T-helper 17 cell (primary cell): ENCODE results near the gene DNAH2. TPM values are rescaled to one million over a fixed set of nuclear protein-coding genes. Genes with fewer than 3 reads are reported as not detected.

Experiments
- ATAC-seq: fragments of 150-1000 bp; cut with Tn5 transposase; 2 replicates; pipeline ENCODE4 v1.10.0; 2021; ENCODE audit warnings: mild to moderate bottlenecking, moderate library complexity
- DNase-seq, 3 donors: peaks; one replicate each; pipeline versions ENCODE4 v3.0.0 to v3.0.0-alpha.2; 2020 to 2021
- H3K9me3 ChIP-seq: one replicate; pipeline ENCODE4 v1.7.0; 2013; ENCODE audit warnings: low read length, mild to moderate bottlenecking; ENCODE audit not compliant: control insufficient read depth, poor library complexity, severe bottlenecking
- H3K27ac Mint-ChIP-seq: one replicate; pipeline ENCODE4 v1.8.0; 2022; ENCODE audit warnings: mild to moderate bottlenecking, moderate library complexity, mixed read lengths
- H3K27me3 Mint-ChIP-seq: one replicate; pipeline ENCODE4 v1.8.0; 2022; ENCODE audit warnings: mixed read lengths
- H3K36me3 Mint-ChIP-seq: one replicate; pipeline ENCODE4 v1.8.0; 2022; ENCODE audit warnings: low read depth, mixed read lengths
- H3K4me1 Mint-ChIP-seq: one replicate; pipeline ENCODE4 v1.8.0; 2022; ENCODE audit warnings: mild to moderate bottlenecking, mixed read lengths
- H3K4me3 Mint-ChIP-seq: one replicate; pipeline ENCODE4 v1.8.0; 2022; ENCODE audit warnings: mild to moderate bottlenecking, moderate library complexity, mixed read lengths
- total RNA-seq, 4 donors: library from RNA in 2 of 4; stranded (reverse) in 2 of 4; gene quantifications; one replicate each; pipeline ENCODE4 v1.2.3 and lab custom pipeline; 2022 to 2026

Gene DNAH2
- total RNA-seq, 2 donors from 2014 or later = 0.31 TPM; not detected in 1

DNA sequence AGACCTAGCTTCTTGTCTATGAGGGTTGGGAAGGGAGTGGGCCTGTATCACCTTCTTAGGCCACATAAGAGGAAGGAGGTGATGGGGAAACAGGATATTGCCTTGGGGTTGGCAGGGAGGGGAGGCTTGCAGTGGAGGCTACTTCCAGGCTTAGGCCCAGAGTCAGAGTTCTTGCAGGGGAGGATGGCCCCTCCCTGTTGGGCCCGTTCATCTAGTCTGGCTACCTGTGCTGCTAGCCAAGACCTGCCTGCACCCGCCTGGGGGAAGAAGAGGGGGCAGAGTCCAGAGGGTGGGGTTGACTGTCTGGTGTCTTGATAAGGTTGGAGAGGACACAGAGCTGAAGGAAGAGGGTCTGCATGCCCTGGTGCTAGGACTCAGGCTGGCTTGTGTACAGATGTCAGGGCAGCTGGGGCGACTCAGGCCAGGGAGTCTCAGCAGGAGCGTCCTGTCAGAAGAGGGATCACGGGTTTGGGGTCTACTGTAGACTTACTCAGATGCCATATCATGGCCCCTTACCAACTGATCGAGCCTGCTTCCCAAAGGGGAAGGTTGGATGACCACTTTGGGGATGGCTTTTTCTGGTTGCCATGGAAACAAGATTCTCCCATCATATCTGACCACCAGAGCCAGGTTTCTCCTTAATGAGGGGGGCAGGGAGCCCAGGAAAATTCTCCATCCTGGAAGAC is 121.8 kb downstream of the DNAH2 start:
- H3K9me3 ChIP-seq = no peaks in the 10 kb centered on the region
- H3K4me3 Mint-ChIP-seq = peak overlapping the region; percentile 86
- DNase-seq (no peak), ATAC-seq (no peak)
- H3K27ac Mint-ChIP-seq = peak overlapping the region; percentile 100
- no peaks in the 10 kb centered on the region for H3K27me3 Mint-ChIP-seq
- H3K36me3 Mint-ChIP-seq = peaks cover 10% of the 10 kb centered on the region
- H3K4me1 Mint-ChIP-seq = peaks cover 83% of the 10 kb centered on the region

GRCh38 chr17:7839876-7840261 is 122.3 kb downstream of the DNAH2 start:
- DNase-seq (no peak), ATAC-seq (no peak)
- H3K27ac Mint-ChIP-seq = peak overlapping the region; percentile 100
- H3K4me3 Mint-ChIP-seq = peak overlapping the region; percentile 100
- peaks cover 82% of the 10 kb centered on the region for H3K4me1 Mint-ChIP-seq
- no peaks in the 10 kb centered on the region for H3K9me3 ChIP-seq
- H3K27me3 Mint-ChIP-seq = no peaks in the 10 kb centered on the region
- peaks cover 9% of the 10 kb centered on the region for H3K36me3 Mint-ChIP-seq

- no peaks in the 10 kb centered on the region for H3K9me3 ChIP-seq
- ATAC-seq (no peak), DNase-seq (no peak)
- peak overlapping the region; percentile 100 for H3K4me3 Mint-ChIP-seq
- no peaks in the 10 kb centered on the region for H3K27me3 Mint-ChIP-seq
- peak overlapping the region; percentile 100 for H3K27ac Mint-ChIP-seq
- H3K36me3 Mint-ChIP-seq = peaks cover 9% of the 10 kb centered on the region
- peaks cover 77% of the 10 kb centered on the region for H3K4me1 Mint-ChIP-seq
Measured at GRCh38 chr17:7840441-7840840, 122.9 kb downstream of the DNAH2 start.

- H3K27me3 Mint-ChIP-seq = no peaks in the 10 kb centered on the region
- ATAC-seq = no peak
- no peak for DNase-seq
- H3K27ac Mint-ChIP-seq = peak overlapping the region; percentile 100
- H3K36me3 Mint-ChIP-seq = peaks cover 9% of the 10 kb centered on the region
- H3K9me3 ChIP-seq = no peaks in the 10 kb centered on the region
- peaks cover 78% of the 10 kb centered on the region for H3K4me1 Mint-ChIP-seq
- H3K4me3 Mint-ChIP-seq = peak overlapping the region; percentile 100
Measured at GRCh38 chr17:7840875-7841274, 123.3 kb downstream of the DNAH2 start.

DNA sequence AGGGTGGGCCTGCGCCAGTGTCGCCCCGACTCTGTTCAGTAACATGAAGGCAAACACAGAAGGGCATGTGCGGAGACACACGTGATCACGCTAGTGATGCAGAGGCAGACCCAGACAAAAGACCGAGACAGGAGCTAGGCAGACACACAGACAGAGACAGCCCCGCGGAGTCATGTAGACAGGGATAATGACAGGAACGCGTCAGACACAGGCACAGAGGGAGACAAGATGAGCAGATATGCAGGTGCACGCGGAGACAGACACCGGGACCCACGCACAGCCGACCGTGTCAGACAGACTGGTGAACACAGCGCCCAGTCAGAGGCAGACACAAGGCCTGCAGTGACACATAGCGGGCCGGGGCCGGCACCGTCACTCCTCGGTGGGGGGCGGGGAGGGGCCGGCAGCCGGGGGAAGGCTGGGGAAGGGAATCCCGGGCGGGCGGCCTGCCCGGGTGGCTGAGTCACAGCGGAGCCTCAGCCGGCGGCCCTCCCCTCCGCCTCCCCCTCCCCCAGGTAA is 123.9 kb downstream of the DNAH2 start:
- H3K27me3 Mint-ChIP-seq = no peaks in the 10 kb centered on the region
- H3K4me3 Mint-ChIP-seq = peak overlapping the region; percentile 100
- ATAC-seq = peak; percentile 47
- H3K27ac Mint-ChIP-seq = peak overlapping the region; percentile 100
- H3K36me3 Mint-ChIP-seq = peaks cover 9% of the 10 kb centered on the region
- peak; percentile 85 to 96 (median 89) for DNase-seq
- no peaks in the 10 kb centered on the region for H3K9me3 ChIP-seq
- H3K4me1 Mint-ChIP-seq = peaks cover 73% of the 10 kb centered on the region

- Mint-ChIP-seq H3K27me3 (no peaks in the 10 kb centered on the region), H3K4me3 (peak overlapping the region; percentile 100), H3K36me3 (peaks cover 9% of the 10 kb centered on the region), H3K27ac (peak overlapping the region; percentile 100), H3K4me1 (peaks cover 69% of the 10 kb centered on the region)
- DNase-seq = peak; percentile 72 to 80 (median 75)
- peak; percentile 29 for ATAC-seq
- H3K9me3 ChIP-seq = no peaks in the 10 kb centered on the region
Measured at GRCh38 chr17:7841915-7842379, 124.4 kb downstream of the DNAH2 start.

DNA sequence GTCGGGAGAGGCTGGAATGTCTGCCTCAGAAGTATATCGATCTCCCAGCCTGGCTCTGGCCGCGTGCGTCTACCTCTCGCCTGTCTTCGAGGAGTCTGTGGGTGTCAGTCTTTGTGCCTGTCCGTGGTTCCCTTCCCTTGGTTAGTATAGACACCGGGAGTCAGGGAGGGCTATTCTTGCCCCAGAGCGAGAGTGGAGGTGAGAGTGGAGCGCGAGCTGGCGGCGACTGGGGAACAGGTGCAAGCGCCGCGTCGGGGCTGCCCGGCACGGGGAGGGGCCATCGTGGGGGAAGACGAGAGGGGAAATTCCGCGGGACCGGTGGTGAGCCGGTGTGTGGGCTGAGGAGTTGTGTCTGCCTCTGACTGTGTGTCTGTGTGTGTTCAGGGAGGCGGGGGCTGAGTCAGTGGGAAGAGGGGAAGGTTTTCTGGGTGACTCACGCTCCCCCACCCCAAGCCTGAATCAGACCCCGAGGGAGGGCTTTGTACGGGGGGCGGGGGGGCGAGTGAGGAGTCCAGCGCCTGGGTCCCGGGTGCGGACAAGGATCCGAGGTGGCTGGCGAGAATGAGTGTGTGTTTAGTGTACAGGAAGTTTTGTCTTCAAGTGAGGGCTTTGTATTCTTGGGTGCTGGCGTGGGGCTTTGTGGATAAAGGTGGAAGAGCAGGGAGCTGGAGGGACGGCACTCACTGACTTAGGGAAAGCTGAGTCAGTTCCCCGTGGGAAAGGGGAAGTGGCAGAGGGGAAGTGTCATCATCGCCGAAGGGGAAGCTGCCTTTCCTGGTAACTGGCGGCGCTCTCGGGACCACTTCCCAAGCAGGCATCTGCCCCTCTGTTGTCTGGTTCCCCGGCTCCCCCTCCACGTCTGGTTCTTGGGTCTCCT is 125.1 kb downstream of the DNAH2 start:
- peaks cover 63% of the 10 kb centered on the region for H3K4me1 Mint-ChIP-seq
- DNase-seq (peak; percentile 93 to 96 (median 96)), ATAC-seq (peak; percentile 62)
- peak overlapping the region; percentile 100 for H3K4me3 Mint-ChIP-seq
- peak overlapping the region; percentile 100 for H3K27ac Mint-ChIP-seq
- no peaks in the 10 kb centered on the region for H3K27me3 Mint-ChIP-seq
- H3K36me3 Mint-ChIP-seq = peaks cover 9% of the 10 kb centered on the region
- no peaks in the 10 kb centered on the region for H3K9me3 ChIP-seq

DNA sequence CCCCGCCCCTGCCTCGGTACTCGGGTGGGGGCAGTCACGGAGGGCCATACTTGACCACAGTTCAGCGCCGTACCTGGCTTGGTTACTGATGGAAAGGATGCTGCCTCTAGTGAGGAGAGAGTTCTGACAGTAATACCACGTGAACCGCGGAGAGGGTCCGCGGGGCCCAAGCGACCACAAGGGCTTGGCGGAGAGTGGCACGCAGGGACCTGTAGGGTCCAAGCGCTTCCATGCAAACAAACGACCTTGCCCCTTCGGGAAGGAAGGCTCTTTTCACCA is 125.7 kb downstream of the DNAH2 start:
- Mint-ChIP-seq H3K4me3 (peak overlapping the region; percentile 100), H3K36me3 (peaks cover 9% of the 10 kb centered on the region), H3K4me1 (peaks cover 60% of the 10 kb centered on the region), H3K27me3 (no peaks in the 10 kb centered on the region), H3K27ac (peak overlapping the region; percentile 100)
- H3K9me3 ChIP-seq = no peaks in the 10 kb centered on the region
- DNase-seq = no peak
- no peak for ATAC-seq

DNA sequence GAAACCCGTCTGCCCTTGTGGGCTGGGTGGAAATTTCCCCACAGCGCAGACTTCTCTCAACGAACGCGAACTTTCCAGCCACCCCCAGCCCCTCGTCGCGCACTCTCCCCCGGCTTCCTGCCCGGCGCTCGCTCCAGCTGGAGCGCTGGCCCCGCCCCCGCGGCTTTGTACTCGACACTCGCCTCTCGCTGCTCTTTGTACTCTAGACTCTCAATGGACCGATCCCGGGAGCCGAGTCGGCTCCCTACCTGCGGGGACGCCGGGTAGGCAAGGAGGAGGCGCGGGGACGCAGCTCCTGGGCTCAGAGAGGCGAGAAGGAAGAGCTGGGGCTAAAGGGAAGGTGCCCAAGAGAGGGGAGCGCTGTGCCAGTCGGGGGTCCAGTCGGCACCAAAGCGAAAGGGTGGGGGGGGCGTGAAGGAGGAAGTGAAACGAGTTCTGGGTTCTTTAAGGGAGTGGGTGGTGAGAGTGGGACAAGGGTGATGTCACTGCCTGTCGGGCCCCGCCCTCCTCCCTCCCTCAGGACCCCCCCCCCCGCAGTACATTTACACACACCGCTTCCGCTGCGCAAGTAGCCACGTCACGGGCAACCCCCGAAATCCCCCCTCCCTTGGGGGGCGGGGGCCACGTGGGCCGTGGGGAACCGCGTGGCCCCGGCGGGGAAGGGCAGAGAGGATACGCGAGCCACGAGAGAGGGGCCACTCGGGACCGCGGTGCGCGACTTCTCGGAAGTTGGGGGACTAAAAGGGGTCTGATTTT is 126.2 kb downstream of the DNAH2 start:
- peaks cover 9% of the 10 kb centered on the region for H3K36me3 Mint-ChIP-seq
- ATAC-seq = peak; percentile 35

GRCh38 chr17:7844292-7845154 is 127.0 kb downstream of the DNAH2 start:
- no peaks in the 10 kb centered on the region for H3K9me3 ChIP-seq
- Mint-ChIP-seq H3K27me3 (no peaks in the 10 kb centered on the region), H3K4me1 (peaks cover 49% of the 10 kb centered on the region), H3K36me3 (peaks cover 9% of the 10 kb centered on the region), H3K27ac (peak overlapping the region; percentile 100), H3K4me3 (peak overlapping the region; percentile 100)
- peak; percentile 30 for ATAC-seq
- peak; percentile 64 to 72 (median 69) for DNase-seq

More for the DNA sequence above, 126.2 kb downstream of the DNAH2 start:
- Mint-ChIP-seq H3K27ac (peak overlapping the region; percentile 100), H3K27me3 (no peaks in the 10 kb centered on the region), H3K4me1 (peaks cover 56% of the 10 kb centered on the region), H3K4me3 (peak overlapping the region; percentile 100)
- no peaks in the 10 kb centered on the region for H3K9me3 ChIP-seq
- peak; percentile 89 to 90 (median 89) for DNase-seq

DNA sequence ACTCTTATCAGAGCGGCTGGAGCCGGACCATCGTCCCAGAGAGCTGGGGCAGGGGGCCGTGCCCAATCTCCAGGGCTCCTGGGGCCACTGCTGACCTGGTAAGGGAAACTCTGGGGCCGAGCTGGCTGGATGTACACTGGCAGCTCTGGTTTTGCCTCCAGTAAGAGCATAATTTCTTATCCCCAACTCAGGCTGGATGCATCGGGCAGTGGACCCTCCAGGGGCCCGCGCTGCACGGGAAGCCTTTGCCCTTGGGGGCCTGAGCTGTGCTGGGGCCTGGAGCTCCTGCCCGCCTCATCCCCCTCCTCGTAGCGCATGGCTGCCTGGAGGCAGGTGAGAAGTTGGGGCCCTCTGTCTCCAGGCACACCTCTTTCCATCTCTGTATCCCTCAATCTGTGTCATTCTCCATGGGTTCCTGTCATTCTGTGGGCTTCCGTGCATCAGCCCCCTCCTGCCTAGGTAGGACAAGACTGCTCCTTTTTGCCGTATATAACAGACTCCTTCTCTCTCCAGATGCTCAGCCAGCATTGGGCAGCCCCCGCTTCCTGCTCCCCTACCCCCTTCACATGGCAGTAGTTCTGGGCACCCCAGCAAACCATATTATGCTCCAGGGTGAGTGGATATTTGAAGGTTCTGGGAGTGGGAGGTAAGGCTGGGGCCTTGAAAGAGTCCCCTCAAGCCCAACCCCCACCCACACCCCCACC is 128.0 kb downstream of the DNAH2 start:
- H3K36me3 Mint-ChIP-seq = peaks cover 9% of the 10 kb centered on the region
- H3K4me1 Mint-ChIP-seq = peaks cover 41% of the 10 kb centered on the region
- peak overlapping the region; percentile 100 for H3K27ac Mint-ChIP-seq
- DNase-seq (no peak), ATAC-seq (no peak)
- H3K4me3 Mint-ChIP-seq = peak overlapping the region; percentile 100
- H3K27me3 Mint-ChIP-seq = no peaks in the 10 kb centered on the region
- H3K9me3 ChIP-seq = no peaks in the 10 kb centered on the region
